Measurements from ENCODE around the gene PJA1.
A peak's percentile ranks its signal among the peaks of the same experiment; 100 is the strongest.

PJA1 gene

DNA sequence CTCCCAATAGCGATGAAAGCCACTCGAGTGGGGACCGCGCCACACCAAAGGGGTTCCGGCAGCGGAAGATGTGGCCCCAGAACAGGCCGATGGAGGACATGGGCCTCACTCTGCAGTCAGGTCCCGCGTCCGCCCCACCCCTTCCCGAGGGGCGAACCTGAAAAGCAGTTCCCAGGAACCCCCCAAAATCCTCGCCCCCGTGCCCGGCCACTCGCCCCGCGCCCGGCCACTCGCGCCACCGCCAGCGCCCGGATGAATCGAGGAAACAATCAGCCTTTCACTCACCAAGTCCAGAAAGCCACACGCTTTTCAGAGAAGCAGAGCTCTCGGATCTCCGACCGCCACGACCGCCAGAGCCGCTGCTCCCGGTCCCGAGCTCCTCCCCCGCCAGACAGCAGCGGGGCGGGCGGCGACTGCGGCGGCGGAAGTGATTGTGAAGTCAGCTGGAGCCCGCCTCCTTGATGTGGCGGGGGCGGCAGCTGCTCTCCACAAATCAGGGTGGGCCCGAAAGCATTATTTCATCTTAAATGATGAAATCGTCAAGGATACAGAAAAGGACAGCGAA, at the start of gene PJA1:
Gene PJA1 (minus strand): TSS at position 367 of the 565 bp plus-strand sequence. CDS start 2,380 bp downstream, outside the sequence.
- H3K36me3 Mint-ChIP-seq, result no peaks in the 10 kb centered on the region

GRCh38 chrX:69214463-69214862, 49.2 kb upstream of the PJA1 start:
- Mint-ChIP-seq H3K27me3 (no peaks in the 10 kb centered on the region), H3K27ac (no peak overlapping the region), H3K4me3 (no peak overlapping the region), H3K4me1 (no peaks in the 10 kb centered on the region), H3K36me3 (no peaks in the 10 kb centered on the region), H3K9me3 (no peaks in the 10 kb centered on the region)

More for the DNA sequence above, at the start of gene PJA1:
- Mint-ChIP-seq H3K27ac (peak within 1 kb of the TSS; percentile 95), H3K4me3 (peak within 1 kb of the TSS; percentile 81), H3K4me1 (peaks cover 38% of the 10 kb centered on the region), H3K9me3 (no peaks in the 10 kb centered on the region), H3K27me3 (no peaks in the 10 kb centered on the region)

DNA sequence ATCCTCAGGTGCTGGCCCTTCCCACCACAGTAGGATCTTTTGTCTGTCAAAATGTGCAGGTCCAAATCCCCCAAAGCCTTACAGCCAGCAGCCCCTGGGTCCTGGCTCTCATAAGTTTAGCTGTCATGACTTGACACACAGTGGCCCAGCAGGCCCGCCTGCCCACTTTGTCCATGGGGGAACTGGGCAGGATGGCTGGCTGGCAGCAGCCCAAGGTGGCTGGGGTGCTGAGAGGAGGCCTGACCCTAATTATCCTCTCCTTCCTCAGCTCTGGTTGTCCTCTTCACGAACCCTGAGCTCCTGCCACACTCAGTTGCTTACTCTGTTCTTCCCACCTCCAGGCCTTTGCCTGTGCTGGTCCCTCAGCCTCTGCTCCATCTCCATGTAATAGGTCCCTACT, 46.4 kb upstream of the PJA1 start:
- H3K4me1 Mint-ChIP-seq, result no peaks in the 10 kb centered on the region
- H3K4me3 Mint-ChIP-seq, result no peak overlapping the region
- H3K36me3 Mint-ChIP-seq, result no peaks in the 10 kb centered on the region
- H3K27me3 Mint-ChIP-seq, result no peaks in the 10 kb centered on the region
- no peaks in the 10 kb centered on the region for H3K9me3 Mint-ChIP-seq
- no peak overlapping the region for H3K27ac Mint-ChIP-seq

- no peak overlapping the region for H3K27ac Mint-ChIP-seq
- H3K36me3 Mint-ChIP-seq, result no peaks in the 10 kb centered on the region
- no peaks in the 10 kb centered on the region for H3K9me3 Mint-ChIP-seq
- H3K4me1 Mint-ChIP-seq, result no peaks in the 10 kb centered on the region
- H3K4me3 Mint-ChIP-seq, result no peak overlapping the region
- no peaks in the 10 kb centered on the region for H3K27me3 Mint-ChIP-seq
Observed at GRCh38 chrX:69210581-69210980, 45.3 kb upstream of the PJA1 start.

DNA sequence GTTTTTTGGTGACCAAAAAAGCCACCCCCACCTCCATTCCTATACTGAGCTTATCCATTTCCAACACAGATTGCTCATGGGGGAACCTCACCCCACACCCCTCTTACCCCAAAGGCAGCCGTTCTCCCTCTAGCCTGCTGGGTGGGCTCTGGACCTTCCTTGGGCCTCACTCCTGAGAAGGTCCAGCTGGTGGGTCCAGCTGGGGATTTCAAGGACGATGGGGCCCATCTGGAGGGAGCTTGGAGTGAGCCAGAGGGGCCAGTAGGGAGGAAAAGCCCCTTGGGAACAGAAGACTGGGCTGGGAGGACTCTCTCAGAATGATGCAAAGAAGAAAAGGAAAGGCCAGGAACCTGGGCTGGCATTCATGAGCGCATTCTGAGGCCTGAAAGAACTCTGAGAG, 42.0 kb upstream of the PJA1 start:
- no peak overlapping the region for H3K4me3 Mint-ChIP-seq
- no peaks in the 10 kb centered on the region for H3K36me3 Mint-ChIP-seq
- no peaks in the 10 kb centered on the region for H3K9me3 Mint-ChIP-seq
- H3K27me3 Mint-ChIP-seq, result no peaks in the 10 kb centered on the region
- no peak overlapping the region for H3K27ac Mint-ChIP-seq
- H3K4me1 Mint-ChIP-seq, result no peaks in the 10 kb centered on the region

GRCh38 chrX:69203638-69204037, 38.4 kb upstream of the PJA1 start:
- H3K9me3 Mint-ChIP-seq, result no peaks in the 10 kb centered on the region
- H3K36me3 Mint-ChIP-seq, result no peaks in the 10 kb centered on the region
- H3K27ac Mint-ChIP-seq, result no peak overlapping the region
- no peaks in the 10 kb centered on the region for H3K27me3 Mint-ChIP-seq
- H3K4me3 Mint-ChIP-seq, result no peak overlapping the region
- no peaks in the 10 kb centered on the region for H3K4me1 Mint-ChIP-seq

DNA sequence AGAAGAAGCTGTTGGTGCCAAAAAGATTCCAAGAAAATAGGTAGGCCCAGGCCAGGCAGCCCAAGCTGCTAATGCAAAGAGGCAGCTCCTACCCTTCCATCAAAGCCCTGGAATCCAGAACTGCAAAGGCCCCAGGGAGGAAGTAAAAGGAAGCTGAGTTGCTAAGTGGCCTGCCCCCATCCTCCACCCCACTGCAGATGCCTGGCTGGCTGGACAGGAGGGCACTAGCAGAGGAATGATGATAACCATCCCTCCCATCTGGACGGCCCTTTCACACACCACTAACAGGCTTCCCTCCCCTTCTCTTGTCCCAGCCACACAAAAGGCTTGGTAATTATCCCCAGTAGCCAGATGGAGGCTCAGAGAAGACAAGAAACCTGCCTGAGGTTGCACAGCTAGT, 32.4 kb upstream of the PJA1 start:
- no peaks in the 10 kb centered on the region for H3K9me3 Mint-ChIP-seq
- no peaks in the 10 kb centered on the region for H3K4me1 Mint-ChIP-seq
- no peak overlapping the region for H3K27ac Mint-ChIP-seq
- no peaks in the 10 kb centered on the region for H3K27me3 Mint-ChIP-seq
- no peak overlapping the region for H3K4me3 Mint-ChIP-seq
- no peaks in the 10 kb centered on the region for H3K36me3 Mint-ChIP-seq

DNA sequence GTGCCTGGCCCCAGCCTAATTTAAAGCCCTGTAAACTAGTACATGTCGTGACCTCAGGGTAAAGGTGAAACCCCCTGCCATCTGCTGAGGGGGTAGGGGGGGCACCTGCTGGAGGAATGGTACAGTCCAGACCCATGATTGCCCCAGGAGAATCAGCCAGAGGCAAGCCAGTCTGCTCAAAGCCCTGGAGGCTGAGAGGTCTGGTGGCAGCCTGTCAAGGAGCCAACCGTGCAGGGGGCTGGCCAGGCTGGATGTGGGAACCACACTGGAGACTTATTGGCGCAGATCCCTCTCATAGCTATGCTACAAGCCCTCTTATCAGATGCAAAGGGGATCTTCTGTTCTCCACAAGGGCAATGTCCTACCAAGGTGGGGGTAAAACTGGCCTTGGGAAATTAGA, 31.4 kb upstream of the PJA1 start:
- no peak overlapping the region for H3K4me3 Mint-ChIP-seq
- H3K27me3 Mint-ChIP-seq, result no peaks in the 10 kb centered on the region
- no peaks in the 10 kb centered on the region for H3K4me1 Mint-ChIP-seq
- H3K36me3 Mint-ChIP-seq, result no peaks in the 10 kb centered on the region
- no peaks in the 10 kb centered on the region for H3K9me3 Mint-ChIP-seq
- H3K27ac Mint-ChIP-seq, result no peak overlapping the region

DNA sequence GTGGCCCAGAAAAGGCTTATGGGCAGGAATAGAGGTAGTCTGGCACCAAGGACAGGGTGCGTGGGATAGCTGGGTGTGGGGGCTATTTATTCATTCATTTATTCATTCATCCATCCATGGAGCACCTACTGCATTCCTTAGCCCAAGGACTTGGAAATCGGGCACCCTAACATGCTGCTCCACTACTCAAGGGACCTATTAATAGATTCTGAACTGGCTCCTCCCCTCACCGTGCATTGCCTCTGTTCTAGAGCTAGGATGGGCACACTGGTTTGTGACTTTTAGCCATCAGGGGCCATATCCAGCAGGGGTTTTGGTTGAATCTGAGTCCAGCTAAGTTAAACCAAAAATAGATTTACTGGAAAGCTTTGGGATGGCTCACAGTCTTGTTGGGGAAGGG, 30.6 kb upstream of the PJA1 start:
- no peak overlapping the region for H3K4me3 Mint-ChIP-seq
- H3K9me3 Mint-ChIP-seq, result no peaks in the 10 kb centered on the region
- H3K36me3 Mint-ChIP-seq, result no peaks in the 10 kb centered on the region
- no peak overlapping the region for H3K27ac Mint-ChIP-seq
- no peaks in the 10 kb centered on the region for H3K4me1 Mint-ChIP-seq
- H3K27me3 Mint-ChIP-seq, result no peaks in the 10 kb centered on the region

GRCh38 chrX:69195192-69195591, 29.9 kb upstream of the PJA1 start:
- Mint-ChIP-seq H3K9me3 (no peaks in the 10 kb centered on the region), H3K36me3 (no peaks in the 10 kb centered on the region), H3K27ac (no peak overlapping the region), H3K27me3 (no peaks in the 10 kb centered on the region), H3K4me3 (no peak overlapping the region), H3K4me1 (no peaks in the 10 kb centered on the region)

DNA sequence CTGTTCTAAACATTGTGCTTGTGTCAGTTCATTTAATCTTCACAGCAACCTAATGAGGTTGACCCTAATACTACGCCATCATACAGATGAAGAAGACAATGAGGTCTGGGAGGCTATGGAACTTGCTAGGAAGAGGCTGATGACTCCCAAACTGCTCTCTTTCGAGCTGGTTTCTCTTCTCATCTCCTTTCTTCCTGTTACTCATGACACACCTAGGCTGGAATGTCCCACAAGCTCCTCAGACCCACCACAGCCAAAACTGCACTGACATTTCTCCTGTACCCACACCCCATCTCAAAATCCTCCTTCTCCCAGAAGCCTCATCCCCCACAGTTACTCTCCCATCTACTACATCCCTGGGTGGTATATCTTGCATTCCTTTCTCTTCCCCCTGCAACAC, 27.4 kb upstream of the PJA1 start:
- Mint-ChIP-seq H3K27me3 (no peaks in the 10 kb centered on the region), H3K27ac (no peak overlapping the region), H3K36me3 (no peaks in the 10 kb centered on the region), H3K4me1 (no peaks in the 10 kb centered on the region), H3K9me3 (no peaks in the 10 kb centered on the region), H3K4me3 (no peak overlapping the region)

DNA sequence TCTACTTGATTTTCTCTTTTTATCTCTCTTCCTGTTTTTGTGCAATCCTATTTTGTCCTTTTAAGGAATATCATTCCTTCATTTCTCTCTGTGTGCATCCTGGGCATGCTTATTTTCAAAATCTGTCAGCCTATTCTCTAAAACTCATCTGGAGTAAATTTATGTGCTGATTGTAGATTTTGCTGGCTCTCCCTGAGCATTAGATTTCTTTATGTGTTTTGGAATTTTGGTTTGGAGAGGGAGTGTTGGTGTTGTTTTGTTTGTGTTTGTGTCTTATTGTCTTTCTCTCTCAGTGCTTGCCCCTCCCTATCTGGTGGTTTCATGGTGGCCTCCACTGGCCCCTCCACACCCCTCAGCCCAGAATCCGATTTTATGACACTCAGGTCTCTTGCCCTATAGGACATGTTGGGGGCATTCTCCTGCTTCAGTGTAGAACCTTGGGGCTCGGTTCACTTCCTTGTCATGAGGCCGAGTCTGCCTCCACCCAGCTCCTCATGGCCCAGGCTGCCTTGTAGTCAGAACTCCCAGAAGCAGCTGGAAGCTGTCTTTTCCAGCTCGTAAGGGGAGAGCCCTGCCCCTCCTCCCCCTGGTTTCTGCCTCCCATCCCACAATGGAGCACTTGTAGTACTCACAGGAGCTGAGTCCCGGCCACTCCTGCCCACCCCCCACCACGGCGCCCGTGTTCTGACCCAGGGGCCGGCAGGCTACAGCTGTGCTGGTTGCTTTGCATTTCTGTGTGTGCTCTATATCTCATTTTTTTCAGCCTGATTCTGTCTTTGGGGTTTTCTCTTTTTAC, 24.5 kb upstream of the PJA1 start:
- no peaks in the 10 kb centered on the region for H3K9me3 Mint-ChIP-seq
- no peaks in the 10 kb centered on the region for H3K4me1 Mint-ChIP-seq

GRCh38 chrX:69186651-69187050, 21.4 kb upstream of the PJA1 start:
- Mint-ChIP-seq H3K9me3 (no peaks in the 10 kb centered on the region), H3K4me3 (no peak overlapping the region), H3K27ac (no peak overlapping the region), H3K4me1 (no peaks in the 10 kb centered on the region), H3K27me3 (no peaks in the 10 kb centered on the region), H3K36me3 (no peaks in the 10 kb centered on the region)

More for the DNA sequence above, 24.5 kb upstream of the PJA1 start:
- Mint-ChIP-seq H3K4me3 (no peak overlapping the region), H3K27ac (no peak overlapping the region), H3K27me3 (no peaks in the 10 kb centered on the region), H3K36me3 (no peaks in the 10 kb centered on the region)

DNA sequence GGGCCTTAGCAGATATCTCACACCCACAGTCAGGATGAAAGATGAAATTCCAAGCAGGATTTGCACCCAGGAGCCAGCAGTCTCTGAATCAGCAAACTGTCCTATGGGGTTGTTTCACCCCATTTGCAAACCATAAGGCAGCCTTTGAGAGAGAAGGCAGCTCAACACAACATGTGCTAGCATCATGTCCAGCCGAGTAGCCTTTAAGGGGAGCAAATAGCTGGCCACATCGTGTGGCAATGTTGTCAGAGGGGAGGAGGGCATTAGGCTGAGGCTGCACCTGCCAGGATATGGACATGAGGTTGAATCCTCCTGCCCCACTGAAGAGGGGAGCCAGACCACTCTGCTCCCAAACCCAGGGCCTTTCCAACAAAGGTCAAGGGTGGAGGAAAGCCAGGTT, 20.6 kb upstream of the PJA1 start:
- no peaks in the 10 kb centered on the region for H3K4me1 Mint-ChIP-seq
- H3K36me3 Mint-ChIP-seq, result no peaks in the 10 kb centered on the region
- no peak overlapping the region for H3K4me3 Mint-ChIP-seq
- H3K27ac Mint-ChIP-seq, result no peak overlapping the region
- H3K27me3 Mint-ChIP-seq, result no peaks in the 10 kb centered on the region
- H3K9me3 Mint-ChIP-seq, result no peaks in the 10 kb centered on the region

- H3K36me3 Mint-ChIP-seq, result no peaks in the 10 kb centered on the region
- peak overlapping the region; percentile 51 for H3K27ac Mint-ChIP-seq
- H3K27me3 Mint-ChIP-seq, result peaks cover 2% of the 10 kb centered on the region
- no peaks in the 10 kb centered on the region for H3K4me1 Mint-ChIP-seq
- no peak overlapping the region for H3K4me3 Mint-ChIP-seq
- H3K9me3 Mint-ChIP-seq, result no peaks in the 10 kb centered on the region
Observed at GRCh38 chrX:69185141-69185540, 19.9 kb upstream of the PJA1 start.

GRCh38 chrX:69182818-69183380, 17.6 kb upstream of the PJA1 start:
- no peak overlapping the region for H3K4me3 Mint-ChIP-seq
- H3K9me3 Mint-ChIP-seq, result no peaks in the 10 kb centered on the region
- no peak overlapping the region for H3K27ac Mint-ChIP-seq
- H3K27me3 Mint-ChIP-seq, result peaks cover 3% of the 10 kb centered on the region
- no peaks in the 10 kb centered on the region for H3K36me3 Mint-ChIP-seq
- no peaks in the 10 kb centered on the region for H3K4me1 Mint-ChIP-seq
